Stimulated activated CD4-positive, alpha-beta T cell treated with anti-CD3 and anti-CD28 coated beads, Interleukin-4, amount 100 ng/mL, for 4 hours (primary cell): ENCODE results near the gene TRPM8.
A peak's percentile ranks its signal among the peaks of the same experiment; 100 is the strongest.
"Not testable (repeated sequence)": the region's sequence is repeated elsewhere in the genome, so short reads cannot be mapped to it uniquely, and the experiment has no call there.

Experiments
- DNase-seq, 2 experiments: peaks; one replicate each; pipeline ENCODE4 v3.0.0-alpha.2; 2020

The TRPM8 gene

DNA sequence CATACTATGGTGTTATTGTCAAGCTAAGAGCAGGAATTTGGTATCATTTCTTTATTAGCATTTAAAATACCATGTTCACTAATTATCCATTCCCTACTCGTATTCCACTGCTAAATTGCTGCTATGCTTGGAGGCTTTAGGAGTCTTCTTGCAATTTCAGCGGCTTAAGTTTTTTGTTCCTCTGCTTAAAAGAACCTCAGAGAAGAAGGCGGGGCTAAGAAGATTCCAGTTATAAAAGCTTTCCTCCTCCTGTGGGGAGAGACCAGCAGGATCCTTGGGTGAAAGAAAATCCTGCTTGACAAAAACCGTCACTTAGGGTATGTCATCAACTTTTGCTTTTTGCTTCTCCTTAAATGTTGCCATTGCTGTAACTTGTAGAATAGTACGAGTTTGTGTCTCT lies at the start of gene TRPM8:
Gene TRPM8, plus strand, starts transcription at position 258 of the 400 bp plus-strand sequence. CDS start 9,165 bp downstream, outside the sequence.
- DNase-seq, result no peak

DNA sequence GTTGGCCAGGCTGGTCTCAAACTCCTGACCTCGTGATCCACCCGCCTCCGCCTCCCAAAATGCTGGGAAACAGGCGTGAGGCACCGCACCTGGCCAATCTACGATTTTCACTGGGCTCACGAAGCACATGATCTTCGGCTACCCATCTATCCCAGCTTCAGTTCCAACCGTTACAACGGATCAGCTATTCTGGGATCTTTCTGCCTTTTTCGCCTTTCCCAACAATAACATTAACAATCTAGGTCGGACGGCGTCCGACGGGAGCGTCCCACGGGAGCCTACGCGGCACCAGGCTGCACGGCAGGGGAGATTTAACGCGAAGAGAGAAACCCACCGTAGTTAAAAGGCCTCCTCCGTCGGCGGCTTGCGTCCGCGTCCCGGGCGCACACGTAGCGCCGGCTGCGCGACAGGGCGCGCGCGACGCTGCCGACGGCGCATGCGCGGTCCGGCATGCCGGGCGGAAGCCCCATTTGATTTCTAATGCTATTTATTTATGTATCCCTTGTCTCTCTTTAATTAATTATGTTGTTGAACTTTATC lies 49.1 kb upstream of the TRPM8 start, which contains the start of gene MSL3B:
Gene MSL3B, minus strand, starts transcription at position 394 of the 540 bp plus-strand sequence.
- peak; percentile 50 to 61 for DNase-seq

DNA sequence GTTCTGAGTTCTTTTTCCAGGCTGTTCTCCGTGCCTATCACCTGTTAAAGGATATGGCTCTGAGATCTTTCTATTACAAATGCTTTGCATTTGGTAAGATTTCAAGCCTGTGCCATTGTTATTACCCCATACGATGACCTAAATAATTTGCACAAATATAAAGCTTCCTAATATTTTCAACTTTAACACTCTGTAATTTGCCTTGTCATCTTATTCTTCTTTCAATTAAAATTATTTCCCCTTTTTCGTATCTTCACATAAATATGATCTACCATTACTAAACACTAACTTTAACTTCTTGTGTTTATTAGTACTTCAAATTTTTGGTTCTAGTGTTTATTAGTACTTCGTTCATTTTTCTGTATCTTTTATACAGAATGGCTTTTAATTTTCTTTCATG lies 45.7 kb upstream of the TRPM8 start:
- no peak for DNase-seq

DNA sequence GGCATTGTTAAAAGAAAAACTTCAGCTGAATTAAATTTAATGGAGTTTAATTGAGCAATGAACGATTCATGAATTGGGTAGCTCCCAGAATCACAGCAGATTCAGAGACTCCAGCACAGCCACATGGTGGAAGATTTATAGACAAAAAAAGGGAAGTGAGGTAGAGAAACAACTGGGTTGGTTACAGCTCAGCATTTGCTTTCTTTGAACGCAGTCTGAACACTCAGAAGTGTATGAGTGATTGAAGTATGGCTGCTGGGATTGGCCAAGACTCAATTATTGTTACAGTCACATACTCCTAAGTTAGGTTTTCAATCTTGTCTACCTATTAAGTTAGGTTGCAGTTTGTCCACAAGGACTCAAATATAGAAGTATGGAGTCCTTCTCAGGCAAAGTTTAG lies 45.0 kb upstream of the TRPM8 start:
- DNase-seq, result not testable (repeated sequence)

DNA sequence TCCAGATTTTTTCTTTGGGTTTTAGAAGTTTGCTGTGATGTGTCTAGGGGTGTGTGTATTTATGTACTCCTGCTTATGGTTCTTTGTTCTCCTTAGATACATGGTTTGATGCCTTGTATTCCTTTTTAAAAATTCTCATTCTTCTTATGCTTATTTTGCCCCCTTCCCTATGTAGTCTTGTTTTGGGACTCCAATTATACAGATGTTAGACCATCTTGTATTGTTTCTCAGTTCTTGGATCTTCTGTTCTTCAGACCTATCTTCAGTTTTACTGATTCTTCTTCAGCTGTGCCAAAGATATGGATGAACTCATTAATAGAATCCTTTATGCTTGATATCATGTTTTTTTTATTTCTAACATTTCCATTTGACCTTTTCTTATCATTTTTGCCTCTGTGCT lies 34.8 kb upstream of the TRPM8 start:
- DNase-seq, result no peak

DNA sequence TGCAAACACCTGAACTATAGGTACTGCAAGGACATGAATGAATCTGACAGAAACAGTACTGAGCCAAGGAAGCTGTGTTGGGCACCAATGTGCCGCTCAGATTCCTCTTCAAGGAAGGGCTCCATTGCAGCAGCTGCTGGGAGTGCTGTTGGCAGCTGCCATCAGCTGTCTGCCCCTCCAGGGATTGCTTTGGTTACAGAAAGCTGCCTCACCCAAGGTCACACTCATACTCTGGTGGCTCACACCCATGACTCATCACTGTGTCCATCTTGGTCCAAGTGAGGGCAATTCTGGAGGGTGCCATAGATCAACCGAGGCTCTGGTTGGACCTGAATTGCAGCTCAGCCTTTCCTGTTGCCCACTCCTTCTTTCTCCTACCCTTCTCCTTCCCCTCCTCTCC lies 24.4 kb upstream of the TRPM8 start:
- no peak for DNase-seq

DNA sequence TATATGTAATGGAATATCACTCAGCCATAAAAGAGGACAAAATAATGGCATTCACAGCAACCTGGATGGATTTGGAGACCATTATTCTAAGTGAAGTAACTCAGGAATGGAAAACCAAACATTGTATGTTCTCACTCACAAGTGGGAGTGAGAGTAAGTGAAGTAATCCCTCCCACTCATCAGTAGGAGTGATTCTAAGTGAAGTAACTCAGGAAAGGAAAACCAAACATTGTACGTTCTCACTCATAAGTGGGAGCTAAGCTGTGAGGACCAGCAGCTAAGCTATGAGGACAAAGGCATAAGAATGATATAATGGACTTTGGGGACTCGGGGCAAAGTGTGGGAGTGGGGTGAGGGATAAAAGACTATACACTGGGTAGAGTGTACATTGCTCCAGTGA lies 20.9 kb upstream of the TRPM8 start:
- DNase-seq, result not testable (repeated sequence)

DNA sequence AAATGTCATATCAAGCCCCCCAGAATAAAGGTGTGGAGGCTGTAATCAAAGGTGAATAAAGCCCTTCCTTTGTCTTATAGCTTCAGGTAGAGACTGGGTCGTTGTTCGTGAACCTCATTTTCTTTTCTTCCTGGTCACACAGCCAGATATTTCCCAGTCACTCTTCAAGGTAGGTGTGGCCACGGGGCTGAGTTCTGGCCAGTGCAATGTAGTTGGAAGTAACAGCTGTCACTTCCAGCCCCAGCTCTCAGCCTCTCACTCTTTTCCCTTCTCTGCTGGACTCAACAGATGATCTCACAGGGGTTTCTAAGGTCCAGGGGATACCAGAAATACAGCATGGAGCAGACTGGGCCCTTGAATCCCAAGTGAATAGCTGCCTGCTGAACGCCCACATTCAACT lies 15.8 kb upstream of the TRPM8 start:
- no peak for DNase-seq

DNA sequence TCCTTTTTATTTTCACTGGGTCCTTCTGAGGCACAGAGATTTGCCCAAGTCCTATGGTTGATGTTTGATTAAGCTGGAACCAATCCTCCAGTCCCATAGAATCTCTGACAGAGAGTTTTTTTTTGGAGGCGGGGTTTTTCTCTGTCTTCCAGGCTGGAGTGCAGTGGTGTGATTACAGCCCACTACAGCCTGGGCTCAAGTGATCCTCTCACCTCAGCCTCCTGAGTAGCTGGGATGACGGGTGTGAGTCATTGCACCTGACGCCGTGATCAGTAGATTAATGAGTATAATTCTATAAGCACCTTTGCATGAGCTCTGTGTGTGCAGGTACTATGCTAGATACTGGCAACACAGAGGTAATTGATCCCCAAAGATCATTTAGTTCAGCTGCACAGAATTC lies 15.3 kb upstream of the TRPM8 start:
- no peak for DNase-seq

DNA sequence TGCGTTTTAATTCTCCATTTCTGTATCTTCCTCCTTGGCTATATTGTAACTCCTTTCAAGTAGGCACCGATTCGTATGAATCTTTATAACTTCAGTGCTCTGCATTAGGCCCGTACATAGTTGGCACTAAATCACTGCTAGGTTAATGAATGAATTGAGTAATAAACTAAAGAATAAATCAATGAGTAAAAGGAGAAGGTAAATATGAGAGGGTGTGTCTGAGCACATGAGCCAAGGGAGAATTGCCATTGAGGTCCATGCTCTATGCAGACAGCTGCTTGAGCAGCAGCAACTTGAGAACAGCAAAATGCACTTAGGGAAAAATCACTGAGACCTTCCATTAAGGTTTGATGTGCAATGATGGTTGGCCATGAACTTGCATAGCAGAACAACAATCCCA lies 11.2 kb upstream of the TRPM8 start:
- no peak for DNase-seq

DNA sequence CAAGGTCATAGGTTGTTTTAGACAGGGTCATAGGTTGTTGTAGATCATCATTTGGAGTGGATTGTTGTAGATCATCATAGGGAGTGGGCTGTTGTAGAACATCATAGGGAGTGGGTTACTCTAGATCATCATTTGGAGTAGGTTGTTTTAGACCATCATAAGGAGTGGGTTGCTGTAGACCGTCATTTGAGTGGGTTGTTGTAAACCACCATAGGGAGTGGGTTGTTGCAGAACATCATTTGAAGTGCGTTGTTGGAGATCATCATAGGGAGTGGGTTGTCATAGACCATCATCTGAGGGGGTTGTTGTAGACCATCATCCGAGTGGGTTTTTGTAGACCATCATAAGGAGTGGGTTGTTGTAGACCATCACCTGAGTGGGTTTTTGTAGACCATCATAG lies 9.5 kb upstream of the TRPM8 start:
- DNase-seq, result no peak

DNA sequence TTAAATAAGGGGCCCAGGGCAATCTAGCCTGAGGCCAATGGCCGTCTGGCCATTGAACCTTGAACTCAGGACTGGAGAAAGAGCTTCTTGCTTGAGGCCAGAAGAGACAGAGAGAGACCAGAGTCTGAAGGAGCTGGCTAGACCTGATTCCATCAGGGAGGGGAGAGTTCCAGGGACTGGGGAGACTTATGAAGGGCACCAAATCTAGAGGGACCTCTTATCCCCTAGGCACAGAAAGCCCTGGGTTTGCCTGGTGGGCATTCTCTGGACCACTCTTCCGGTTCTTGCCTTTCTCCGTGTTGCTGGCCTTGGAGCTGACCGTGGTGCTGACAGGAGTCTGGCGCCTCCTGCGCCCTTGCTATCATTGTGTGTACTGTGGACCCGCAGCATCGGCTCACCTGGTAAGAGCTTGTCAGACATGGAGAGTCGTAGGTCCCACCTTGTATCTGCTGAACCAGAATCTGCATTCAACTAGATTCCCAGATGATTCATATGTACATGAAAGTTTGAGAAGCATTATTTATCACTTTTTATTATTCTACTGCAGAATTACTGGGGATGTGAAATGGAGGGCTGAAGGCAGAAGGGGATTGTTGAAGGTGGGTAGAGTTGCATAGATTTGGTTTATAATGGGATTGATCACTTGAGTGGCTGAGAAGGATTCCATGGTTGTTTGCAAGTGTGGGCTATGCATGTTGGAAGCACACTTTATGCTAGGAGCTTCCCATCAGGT lies 4.3 kb upstream of the TRPM8 start:
- no peak for DNase-seq

DNA sequence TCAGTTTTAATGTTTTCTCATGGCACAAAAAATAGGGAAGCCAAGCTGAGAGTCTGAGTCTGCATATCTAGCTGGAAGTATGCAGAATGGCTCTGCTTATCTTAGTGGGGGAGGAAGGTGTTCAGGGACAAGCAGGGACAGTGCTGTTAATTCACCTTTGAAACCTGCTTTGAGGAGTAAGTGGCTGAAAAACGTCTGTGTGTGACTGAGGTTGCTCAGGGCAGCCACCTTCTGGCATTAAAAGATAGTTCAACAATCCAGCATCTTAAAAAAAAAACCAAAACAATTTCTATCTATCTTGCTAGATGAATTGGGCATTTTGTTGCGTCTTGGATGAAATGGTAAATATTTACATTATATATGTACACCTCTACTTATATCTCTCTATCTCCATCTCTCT lies 2.0 kb upstream of the TRPM8 start:
- DNase-seq, result no peak

DNA sequence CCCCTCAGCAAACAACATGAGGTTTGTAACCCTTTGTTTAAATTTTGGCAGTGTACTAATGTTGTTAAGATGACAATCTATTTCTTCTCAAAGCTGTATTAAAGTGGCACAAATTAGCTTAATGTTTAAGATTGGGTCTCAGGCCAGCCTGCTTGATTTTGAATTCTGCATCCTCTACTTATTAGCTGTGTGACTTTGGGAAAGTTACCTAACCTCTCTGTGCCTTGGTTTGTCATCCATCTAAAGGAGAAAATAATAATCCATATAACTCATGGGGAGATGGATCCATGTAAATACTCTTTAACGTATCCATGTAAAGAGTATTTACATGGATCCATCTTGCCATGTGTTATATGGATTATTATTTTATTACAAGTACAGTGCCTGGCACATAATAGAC lies 2.1 kb downstream of the TRPM8 start:
- no peak for DNase-seq

DNA sequence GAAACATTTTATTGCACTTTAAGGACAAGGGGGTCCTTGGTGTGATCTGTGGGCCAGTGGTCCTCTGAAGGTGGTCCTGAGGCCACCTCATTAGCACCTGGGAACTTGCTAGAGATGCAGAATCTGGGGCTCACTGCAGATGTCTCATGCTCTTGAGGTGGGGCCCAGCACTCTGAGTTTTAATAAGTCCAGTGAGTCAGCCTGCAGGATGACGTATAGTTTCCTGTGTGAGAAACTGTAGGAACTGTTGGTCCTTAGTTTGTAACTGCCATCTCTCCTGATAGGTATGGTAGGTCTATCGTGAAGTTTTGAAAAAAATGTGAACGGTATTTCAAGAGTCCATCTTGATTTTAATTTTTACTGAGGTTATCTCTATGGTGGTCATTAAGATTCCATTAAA lies 2.8 kb downstream of the TRPM8 start:
- no peak for DNase-seq

DNA sequence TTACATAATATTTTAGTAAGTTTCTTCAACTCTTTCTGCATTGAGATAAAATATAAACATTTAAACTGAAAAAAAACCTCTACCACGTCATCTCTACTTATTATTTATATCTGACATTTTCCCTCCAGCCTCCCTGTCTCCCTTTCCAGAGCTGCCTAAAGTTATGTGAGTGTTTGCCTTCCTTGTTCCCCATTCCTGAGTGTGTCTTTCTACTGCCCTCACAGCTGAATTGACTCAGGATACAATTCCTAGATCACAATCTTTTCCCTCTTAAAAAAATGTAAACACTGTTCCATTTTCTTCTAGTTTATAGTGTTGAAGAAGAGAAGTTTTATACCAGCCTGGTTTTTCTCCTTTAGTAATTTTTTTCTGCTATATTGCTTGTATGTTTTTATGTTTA lies 5.3 kb downstream of the TRPM8 start:
- DNase-seq, result no peak

DNA sequence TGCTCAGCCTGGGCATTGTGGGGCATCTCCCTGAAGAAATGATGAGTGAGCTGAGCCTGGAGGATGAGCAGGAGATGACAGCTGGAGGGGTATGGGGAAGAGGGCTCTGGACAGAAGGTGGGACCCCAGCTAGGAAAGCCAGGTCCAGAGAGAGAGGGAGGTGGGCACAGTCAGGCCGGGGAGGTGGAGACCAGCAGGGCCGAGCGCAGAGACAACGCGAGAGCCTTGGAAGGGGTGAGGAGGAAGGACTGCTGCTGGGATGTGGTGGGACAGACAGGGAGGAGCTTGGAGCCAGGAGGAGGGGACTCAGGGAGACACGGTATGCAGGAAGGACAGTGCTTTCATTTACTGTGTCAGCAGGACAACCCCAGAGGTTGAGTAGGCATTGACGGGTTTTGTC lies 8.2 kb downstream of the TRPM8 start:
- DNase-seq, result no peak

DNA sequence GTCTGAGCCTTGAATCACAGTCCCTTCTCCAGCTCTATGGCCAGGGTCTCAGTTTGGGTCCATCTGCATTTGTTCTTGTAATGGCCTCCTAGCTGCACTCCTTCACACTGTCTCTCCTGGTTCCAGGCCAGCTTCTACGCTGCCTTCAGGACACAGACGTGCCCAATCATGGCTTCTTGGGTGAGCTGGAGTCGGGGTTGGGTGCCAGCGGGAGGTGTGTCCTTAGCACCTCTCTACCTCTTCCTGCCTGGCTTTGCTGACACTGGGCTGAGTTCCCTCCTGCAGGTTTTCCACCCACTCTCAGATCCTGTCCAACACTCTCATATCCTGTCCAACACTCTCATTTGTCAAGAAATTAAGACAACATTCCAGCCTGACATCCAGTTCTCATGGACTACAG lies 9.6 kb downstream of the TRPM8 start:
- no peak for DNase-seq

DNA sequence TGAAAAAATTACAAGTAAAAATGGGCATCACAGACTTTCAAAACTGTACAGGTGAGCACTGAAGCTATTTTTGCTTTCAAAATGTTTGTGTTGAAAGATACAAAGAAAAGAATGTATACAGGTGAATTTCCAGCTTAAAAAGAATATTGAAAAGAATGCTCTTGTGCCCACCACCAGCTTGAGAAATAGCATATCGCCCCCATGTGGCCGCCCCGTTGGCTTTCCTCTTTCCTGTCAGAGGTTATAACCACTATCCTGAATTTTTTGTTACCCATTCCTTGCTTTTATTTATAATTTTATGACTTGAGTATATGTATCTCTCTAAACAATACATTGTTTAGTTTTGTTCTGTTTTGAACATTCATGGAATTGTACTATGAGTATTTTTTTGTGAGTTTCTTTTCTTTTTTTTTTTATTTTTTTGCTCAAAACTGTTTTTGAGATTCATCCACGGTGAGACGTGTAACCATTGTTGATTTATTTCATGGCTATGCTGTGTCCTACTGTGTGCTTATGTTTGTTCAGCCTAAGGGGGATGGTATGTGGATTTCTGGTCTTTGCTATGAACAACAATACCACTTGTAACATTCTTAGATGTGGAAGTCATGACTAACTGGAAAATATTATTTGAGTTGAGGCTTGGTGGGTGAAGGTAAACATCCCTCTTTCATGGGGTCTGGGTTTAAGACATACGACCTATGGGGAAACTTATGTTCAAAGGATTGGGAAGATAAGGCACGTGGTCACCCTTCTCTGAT lies 11.6 kb downstream of the TRPM8 start:
- no peak for DNase-seq

DNA sequence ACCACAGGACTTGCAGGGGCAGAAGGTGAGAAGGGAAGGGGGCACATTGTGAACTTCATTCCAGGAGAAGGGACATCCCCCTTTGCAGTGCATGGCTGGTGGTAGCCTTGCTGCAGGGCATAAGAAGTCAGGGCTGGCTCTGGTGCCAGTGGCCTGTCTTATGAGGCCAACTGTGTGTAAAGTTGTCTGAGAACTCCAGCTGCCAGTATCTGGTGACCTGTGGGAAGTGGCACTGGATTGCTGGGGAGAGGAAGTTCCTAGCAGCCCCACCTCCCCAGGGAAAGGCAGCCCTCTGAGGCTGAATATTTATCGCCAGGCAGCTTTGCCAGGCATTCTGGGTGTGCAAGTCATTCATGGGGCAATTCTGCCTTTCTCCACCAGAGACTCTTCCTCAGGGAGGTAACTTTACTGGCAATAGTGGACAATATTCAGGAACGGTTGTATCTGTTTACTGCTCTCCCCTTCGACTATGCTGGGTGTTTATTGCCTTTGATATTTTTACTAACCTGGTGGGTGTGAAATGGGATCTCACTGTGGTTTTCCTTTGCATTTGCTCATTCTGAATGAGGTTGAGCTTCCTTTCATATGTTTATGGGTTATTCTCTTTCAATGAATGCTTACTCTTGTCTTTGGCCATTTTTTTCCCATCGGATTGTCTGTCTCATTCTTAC lies 12.3 kb downstream of the TRPM8 start:
- no peak for DNase-seq

DNA sequence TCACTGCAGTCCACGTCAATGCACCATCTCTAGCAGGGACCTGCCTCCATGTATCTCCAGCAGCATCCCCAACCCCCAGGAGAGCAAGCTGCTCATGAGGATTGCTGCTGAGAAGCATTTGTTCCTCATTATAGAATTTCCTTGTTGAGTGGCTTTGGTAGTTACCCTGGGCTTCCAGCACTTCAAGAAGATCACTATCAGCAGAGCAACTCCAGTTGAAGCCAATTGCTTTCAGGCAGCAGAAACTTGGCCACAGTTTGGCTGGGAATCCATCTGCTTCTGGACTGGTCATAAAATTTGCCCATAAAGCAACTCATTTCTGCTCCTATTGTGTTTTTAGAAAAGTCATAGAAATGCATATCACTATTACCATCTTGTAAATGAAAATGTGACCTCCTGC lies 17.4 kb downstream of the TRPM8 start:
- DNase-seq, result no peak

DNA sequence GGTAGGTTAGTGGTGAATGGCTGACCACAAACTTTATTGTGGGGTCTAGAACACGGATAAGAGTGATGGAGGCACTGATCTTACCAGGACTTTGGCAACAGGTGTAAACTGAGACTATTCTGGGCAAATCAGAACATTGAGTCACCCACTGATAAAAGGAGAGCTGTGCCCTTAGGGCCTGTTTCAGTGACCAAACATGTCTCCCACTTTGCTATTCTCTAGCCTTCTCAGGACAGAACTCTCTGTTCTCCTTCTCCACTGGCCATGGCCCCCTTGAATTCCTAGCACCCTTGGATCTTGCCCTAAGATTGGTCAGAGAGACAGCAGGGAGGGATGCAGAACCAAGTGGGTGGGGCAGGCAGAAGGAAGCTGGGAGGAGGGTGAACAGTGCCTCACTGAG lies 18.3 kb downstream of the TRPM8 start:
- no peak for DNase-seq

DNA sequence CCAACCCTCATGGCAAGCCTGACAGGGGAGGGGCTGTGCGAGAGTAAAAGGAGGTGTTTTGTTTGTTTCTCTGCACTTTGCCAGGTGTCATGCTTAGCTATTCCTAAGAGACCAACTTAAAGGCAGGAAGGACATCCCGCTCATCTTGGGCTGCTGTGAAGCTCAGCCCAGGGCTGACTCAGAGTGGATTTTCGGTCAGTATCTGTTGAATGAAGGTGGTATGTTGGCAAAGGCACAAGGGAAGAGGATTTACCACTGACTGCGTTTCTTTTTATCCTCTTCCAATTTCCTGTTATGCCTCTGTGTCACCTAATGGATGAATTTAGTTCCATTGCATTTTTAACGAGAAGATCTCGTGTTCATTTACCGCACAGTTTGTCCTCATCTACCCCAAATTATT lies 18.9 kb downstream of the TRPM8 start:
- no peak for DNase-seq
